Endothelial cell (in vitro differentiated cells): Measurements from ENCODE around the gene LTB. TPM values are rescaled to one million over a fixed set of nuclear protein-coding genes. Genes with fewer than 3 reads are reported as not detected.

Experiments
- DNase-seq: peaks from one replicate; pipeline ENCODE4 v3.0.0; 2021; ENCODE audit warnings: low spot score
- H3K27ac Mint-ChIP-seq: one replicate; pipeline ENCODE4 v1.8.0; 2021; ENCODE audit warnings: mixed read lengths, inconsistent platforms; ENCODE audit not compliant: unreplicated experiment
- H3K27me3 Mint-ChIP-seq: one replicate; pipeline ENCODE4 v1.8.0; 2021; ENCODE audit warnings: mild to moderate bottlenecking, moderate library complexity, mixed read lengths, inconsistent platforms; ENCODE audit not compliant: unreplicated experiment
- H3K36me3 Mint-ChIP-seq: one replicate; pipeline ENCODE4 v1.8.0; 2021; ENCODE audit warnings: mild to moderate bottlenecking, low read depth, mixed read lengths, inconsistent platforms; ENCODE audit not compliant: unreplicated experiment
- H3K4me1 Mint-ChIP-seq: one replicate; pipeline ENCODE4 v1.8.0; 2021; ENCODE audit warnings: mild to moderate bottlenecking, mixed read lengths, inconsistent platforms; ENCODE audit not compliant: unreplicated experiment
- H3K4me3 Mint-ChIP-seq: one replicate; pipeline ENCODE4 v1.8.0; 2021; ENCODE audit warnings: mild to moderate bottlenecking, mixed read lengths, inconsistent platforms; ENCODE audit not compliant: unreplicated experiment
- H3K9me3 Mint-ChIP-seq: one replicate; pipeline ENCODE4 v1.8.0; 2021; ENCODE audit warnings: mixed read lengths, inconsistent platforms; ENCODE audit not compliant: unreplicated experiment
- total RNA-seq: library from RNA; stranded (reverse); fragmentation: NEBNext Ultra II Directional; extraction: Animal tissue kit (Norgen Biotek cat#: 25700); gene quantifications from one replicate; pipeline ENCODE4 v1.2.1, GENCODE V29; 2021; ENCODE audit not compliant: unreplicated experiment
- TF ChIP-seq, protein P1 (sequence below): fragments of 200-600 bp; sonication (generic); IDR thresholded peaks from one replicate; pipeline ENCODE4 v1.5.0; 2021; ENCODE audit warnings: antibody characterized with exemption; ENCODE audit not compliant: unreplicated experiment

LTB gene
- total RNA-seq, 1 donor from 2014 or later: not detected

DNA sequence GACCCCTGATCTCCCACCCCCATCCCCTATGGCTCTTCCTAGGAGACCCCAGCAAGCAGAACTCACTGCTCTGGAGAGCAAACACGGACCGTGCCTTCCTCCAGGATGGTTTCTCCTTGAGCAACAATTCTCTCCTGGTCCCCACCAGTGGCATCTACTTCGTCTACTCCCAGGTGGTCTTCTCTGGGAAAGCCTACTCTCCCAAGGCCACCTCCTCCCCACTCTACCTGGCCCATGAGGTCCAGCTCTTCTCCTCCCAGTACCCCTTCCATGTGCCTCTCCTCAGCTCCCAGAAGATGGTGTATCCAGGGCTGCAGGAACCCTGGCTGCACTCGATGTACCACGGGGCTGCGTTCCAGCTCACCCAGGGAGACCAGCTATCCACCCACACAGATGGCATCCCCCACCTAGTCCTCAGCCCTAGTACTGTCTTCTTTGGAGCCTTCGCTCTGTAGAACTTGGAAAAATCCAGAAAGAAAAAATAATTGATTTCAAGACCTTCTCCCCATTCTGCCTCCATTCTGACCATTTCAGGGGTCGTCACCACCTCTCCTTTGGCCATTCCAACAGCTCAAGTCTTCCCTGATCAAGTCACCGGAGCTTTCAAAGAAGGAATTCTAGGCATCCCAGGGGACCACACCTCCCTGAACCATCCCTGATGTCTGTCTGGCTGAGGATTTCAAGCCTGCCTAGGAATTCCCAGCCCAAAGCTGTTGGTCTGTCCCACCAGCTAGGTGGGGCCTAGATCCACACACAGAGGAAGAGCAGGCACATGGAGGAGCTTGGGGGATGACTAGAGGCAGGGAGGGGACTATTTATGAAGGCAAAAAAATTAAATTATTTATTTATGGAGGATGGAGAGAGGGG, 8.8 kb downstream of the LTB start:
- no peak for DNase-seq
- peak overlapping the region; percentile 42 for H3K27ac Mint-ChIP-seq
- no peaks in the 10 kb centered on the region for H3K9me3 Mint-ChIP-seq
- peaks cover 9% of the 10 kb centered on the region for H3K27me3 Mint-ChIP-seq
- H3K4me3 Mint-ChIP-seq: no peak overlapping the region
- TF ChIP-seq, protein P1, sequence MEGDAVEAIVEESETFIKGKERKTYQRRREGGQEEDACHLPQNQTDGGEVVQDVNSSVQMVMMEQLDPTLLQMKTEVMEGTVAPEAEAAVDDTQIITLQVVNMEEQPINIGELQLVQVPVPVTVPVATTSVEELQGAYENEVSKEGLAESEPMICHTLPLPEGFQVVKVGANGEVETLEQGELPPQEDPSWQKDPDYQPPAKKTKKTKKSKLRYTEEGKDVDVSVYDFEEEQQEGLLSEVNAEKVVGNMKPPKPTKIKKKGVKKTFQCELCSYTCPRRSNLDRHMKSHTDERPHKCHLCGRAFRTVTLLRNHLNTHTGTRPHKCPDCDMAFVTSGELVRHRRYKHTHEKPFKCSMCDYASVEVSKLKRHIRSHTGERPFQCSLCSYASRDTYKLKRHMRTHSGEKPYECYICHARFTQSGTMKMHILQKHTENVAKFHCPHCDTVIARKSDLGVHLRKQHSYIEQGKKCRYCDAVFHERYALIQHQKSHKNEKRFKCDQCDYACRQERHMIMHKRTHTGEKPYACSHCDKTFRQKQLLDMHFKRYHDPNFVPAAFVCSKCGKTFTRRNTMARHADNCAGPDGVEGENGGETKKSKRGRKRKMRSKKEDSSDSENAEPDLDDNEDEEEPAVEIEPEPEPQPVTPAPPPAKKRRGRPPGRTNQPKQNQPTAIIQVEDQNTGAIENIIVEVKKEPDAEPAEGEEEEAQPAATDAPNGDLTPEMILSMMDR: no peak
- no peaks in the 10 kb centered on the region for H3K36me3 Mint-ChIP-seq
- peaks cover 13% of the 10 kb centered on the region for H3K4me1 Mint-ChIP-seq

DNA sequence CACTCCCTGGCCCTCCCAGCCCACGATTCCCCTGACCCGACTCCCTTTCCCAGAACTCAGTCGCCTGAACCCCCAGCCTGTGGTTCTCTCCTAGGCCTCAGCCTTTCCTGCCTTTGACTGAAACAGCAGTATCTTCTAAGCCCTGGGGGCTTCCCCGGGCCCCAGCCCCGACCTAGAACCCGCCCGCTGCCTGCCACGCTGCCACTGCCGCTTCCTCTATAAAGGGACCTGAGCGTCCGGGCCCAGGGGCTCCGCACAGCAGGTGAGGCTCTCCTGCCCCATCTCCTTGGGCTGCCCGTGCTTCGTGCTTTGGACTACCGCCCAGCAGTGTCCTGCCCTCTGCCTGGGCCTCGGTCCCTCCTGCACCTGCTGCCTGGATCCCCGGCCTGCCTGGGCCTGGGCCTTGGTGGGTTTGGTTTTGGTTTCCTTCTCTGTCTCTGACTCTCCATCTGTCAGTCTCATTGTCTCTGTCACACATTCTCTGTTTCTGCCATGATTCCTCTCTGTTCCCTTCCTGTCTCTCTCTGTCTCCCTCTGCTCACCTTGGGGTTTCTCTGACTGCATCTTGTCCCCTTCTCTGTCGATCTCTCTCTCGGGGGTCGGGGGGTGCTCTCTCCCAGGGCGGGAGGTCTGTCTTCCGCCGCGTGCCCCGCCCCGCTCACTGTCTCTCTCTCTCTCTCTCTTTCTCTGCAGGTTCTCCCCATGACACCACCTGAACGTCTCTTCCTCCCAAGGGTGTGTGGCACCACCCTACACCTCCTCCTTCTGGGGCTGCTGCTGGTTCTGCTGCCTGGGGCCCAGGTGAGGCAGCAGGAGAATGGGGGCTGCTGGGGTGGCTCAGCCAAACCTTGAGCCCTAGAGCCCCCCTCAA, 9.9 kb downstream of the LTB start, which contains the start of gene LTA:
Gene LTA (plus strand): TSS at position 249 of the 871 bp plus-strand sequence. CDS start 454 bp downstream, at position 703.
- Mint-ChIP-seq H3K4me3 (no peak within 1 kb of the TSS), H3K4me1 (peaks cover 15% of the 10 kb centered on the region), H3K27ac (peak within 1 kb of the TSS; percentile 13), H3K27me3 (peaks cover 9% of the 10 kb centered on the region), H3K36me3 (no peaks in the 10 kb centered on the region), H3K9me3 (no peaks in the 10 kb centered on the region)
- no peak for DNase-seq
- TF ChIP-seq, protein P1: no peak

DNA sequence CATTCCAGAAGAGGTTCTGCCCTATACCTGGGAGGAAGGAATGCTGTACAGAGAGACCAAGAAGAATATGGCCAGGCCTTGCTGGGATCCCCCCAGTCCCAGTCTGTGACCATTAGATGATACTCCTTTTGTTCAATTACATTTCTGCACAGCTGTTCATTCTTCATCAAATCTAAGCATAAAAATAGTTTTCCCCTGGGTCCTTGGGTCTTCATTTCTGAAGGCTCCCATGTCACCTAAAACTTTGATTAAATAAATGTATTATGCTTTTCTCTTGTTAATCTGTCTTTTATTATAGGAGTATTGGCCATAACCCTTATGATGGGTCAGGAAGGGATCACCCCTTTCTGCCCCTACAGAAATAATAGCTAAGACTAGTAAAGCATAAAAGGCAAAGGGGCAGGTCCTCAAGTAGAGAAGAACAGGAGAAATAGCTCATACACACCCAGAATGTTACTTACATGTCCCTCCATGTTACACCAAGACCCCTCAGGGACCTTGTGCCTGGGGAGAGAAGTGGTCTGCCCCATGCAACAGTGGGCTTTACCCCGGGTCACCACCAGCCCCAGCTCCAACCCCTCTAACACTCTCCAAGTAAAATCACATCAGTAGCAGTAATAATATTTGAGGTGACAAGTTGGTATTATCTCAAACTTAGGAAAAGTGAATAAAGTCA, 12.2 kb downstream of the LTB start:
- no peak overlapping the region for H3K27ac Mint-ChIP-seq
- no peaks in the 10 kb centered on the region for H3K9me3 Mint-ChIP-seq
- no peak for DNase-seq
- peaks cover 14% of the 10 kb centered on the region for H3K4me1 Mint-ChIP-seq
- H3K27me3 Mint-ChIP-seq: peaks cover 5% of the 10 kb centered on the region
- H3K36me3 Mint-ChIP-seq: no peaks in the 10 kb centered on the region
- no peak overlapping the region for H3K4me3 Mint-ChIP-seq
- TF ChIP-seq, protein P1: no peak

DNA sequence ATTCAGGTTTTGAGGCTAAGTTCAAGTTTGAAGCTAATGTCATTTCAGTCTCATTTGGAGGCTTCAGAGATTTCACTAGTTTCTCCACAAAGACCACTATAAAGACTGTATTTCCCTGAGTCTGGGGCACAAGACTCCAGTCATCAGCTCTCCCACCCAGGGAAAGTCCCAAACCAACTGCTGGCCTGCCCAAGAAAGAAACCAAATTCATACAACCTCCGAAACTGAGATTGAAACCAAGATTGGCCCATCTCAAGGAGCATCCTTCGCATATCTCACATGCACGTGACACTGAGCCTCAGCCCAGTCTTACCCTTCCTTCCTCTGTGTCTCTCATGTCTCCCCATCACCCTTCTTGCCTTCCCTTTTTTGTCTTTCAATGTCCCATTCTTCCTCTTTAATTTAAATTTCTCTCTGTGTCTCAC, 13.7 kb downstream of the LTB start:
- Mint-ChIP-seq H3K27me3 (peaks cover 11% of the 10 kb centered on the region), H3K36me3 (no peaks in the 10 kb centered on the region), H3K27ac (no peak overlapping the region), H3K9me3 (no peaks in the 10 kb centered on the region), H3K4me3 (no peak overlapping the region), H3K4me1 (peaks cover 3% of the 10 kb centered on the region)
- TF ChIP-seq, protein P1: no peak
- DNase-seq: no peak
